Astrocyte of the cerebellum (primary cell): ENCODE data around the gene ADGRB2.

Source experiments
- DNase-seq: peaks from one replicate; pipeline ENCODE4 v3.0.0-alpha.2; 2011; ENCODE audit warnings: low read depth
- H3K4me3 ChIP-seq: 2 replicates; pipeline ENCODE4 v1.5.1; 2011; ENCODE audit warnings: mild to moderate bottlenecking, low read depth, low read length, moderate library complexity
- CTCF ChIP-seq: IDR thresholded peaks from 2 replicates; pipeline ENCODE4 v1.5.1; 2012; ENCODE audit warnings: low read length, low read depth, moderate library complexity, mild to moderate bottlenecking; ENCODE audit errors: missing control alignments
- in situ Hi-C: cut with HindIII; loops from 2 replicates; pipeline ENCODE4 v1.10.0; 2017; ENCODE audit warnings: low sequenced_read_pairs

ADGRB2 gene

GRCh38 chr1:31787261-31787660 lies 23.1 kb upstream of the ADGRB2 start:
- no peak overlapping the region for H3K4me3 ChIP-seq
- TF ChIP-seq CTCF: no peak
- in situ Hi-C loops: loop anchor here (25.0 kb wide), 1 partner anchor 175 kb away; no protein-coding TSS in a partner anchor
- DNase-seq: no peak

GRCh38 chr1:31786366-31787060 lies 22.4 kb upstream of the ADGRB2 start:
- H3K4me3 ChIP-seq: no peak overlapping the region
- DNase-seq: no peak
- no peak for TF ChIP-seq CTCF
- in situ Hi-C loops: loop anchor here (25.0 kb wide), 1 partner anchor 176 kb away; no protein-coding TSS in a partner anchor

GRCh38 chr1:31785947-31786290 lies 21.8 kb upstream of the ADGRB2 start:
- no peak for TF ChIP-seq CTCF
- no peak for DNase-seq
- in situ Hi-C loops: loop anchor here (25.0 kb wide), 1 partner anchor 176 kb away; no protein-coding TSS in a partner anchor
- H3K4me3 ChIP-seq: no peak overlapping the region

- DNase-seq: no peak
- H3K4me3 ChIP-seq: no peak overlapping the region
- in situ Hi-C loops: loop anchor here (25.0 kb wide), 1 partner anchor 177 kb away; no protein-coding TSS in a partner anchor
- TF ChIP-seq CTCF: no peak
These were observed 21.1 kb upstream of the ADGRB2 start for GRCh38 chr1:31785020-31785946.

GRCh38 chr1:31784356-31785019 lies 20.3 kb upstream of the ADGRB2 start:
- no peak overlapping the region for H3K4me3 ChIP-seq
- DNase-seq: no peak
- in situ Hi-C loops: loop anchor here (25.0 kb wide), 1 partner anchor 178 kb away; no protein-coding TSS in a partner anchor
- TF ChIP-seq CTCF: no peak

- H3K4me3 ChIP-seq: no peak overlapping the region
- TF ChIP-seq CTCF: no peak
- no peak for DNase-seq
- in situ Hi-C loops: loop anchor here (25.0 kb wide), 1 partner anchor 178 kb away; no protein-coding TSS in a partner anchor
These were observed 19.7 kb upstream of the ADGRB2 start for GRCh38 chr1:31783846-31784245.
